ENCODE results near the gene TLCD3A.
A peak's percentile ranks its signal among the peaks of the same experiment; 100 is the strongest.
"Not testable (repeated sequence)": the region's sequence is repeated elsewhere in the genome, so short reads cannot be mapped to it uniquely, and the experiment has no call there.

The TLCD3A gene

GRCh38 chr17:732067-732901 lies at the start of gene TLCD3A:
Gene TLCD3A (plus strand): TSS chr17:732596. CDS start chr17:732648, 52 bp downstream.
- DNase-seq (ENCODE audit: low read depth) = peak; percentile 78

DNA sequence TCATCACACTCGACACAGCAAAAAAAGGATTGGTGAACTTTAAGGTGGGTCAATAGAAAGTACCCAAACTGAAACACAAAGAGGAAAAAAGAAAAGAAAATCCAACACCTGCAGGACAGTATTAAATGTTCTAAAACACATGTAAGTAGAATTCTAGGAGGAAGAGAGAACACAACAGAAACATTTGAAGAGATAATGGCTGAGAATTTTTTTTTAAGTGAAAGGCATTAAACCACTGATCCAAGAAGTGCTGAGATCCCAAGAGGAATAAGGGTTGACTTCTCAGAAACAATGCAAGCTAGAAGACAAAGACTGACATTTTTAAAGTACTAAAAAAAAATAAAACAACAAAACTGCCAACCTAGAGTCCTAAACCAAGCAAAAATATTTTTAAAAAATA lies 49.4 kb upstream of the TLCD3A start:
- no peak for DNase-seq (ENCODE audit: low read depth)

GRCh38 chr17:683499-684254 lies 48.7 kb upstream of the TLCD3A start:
- no peak for DNase-seq (ENCODE audit: low read depth)

- no peak for DNase-seq (ENCODE audit: low read depth)
Observed at GRCh38 chr17:685006-685405, 47.4 kb upstream of the TLCD3A start.

- DNase-seq (ENCODE audit: low read depth) = peak; percentile 35
Observed at GRCh38 chr17:688100-688989, 44.1 kb upstream of the TLCD3A start.

- DNase-seq (ENCODE audit: low read depth) = no peak
Observed at GRCh38 chr17:689556-690275, 42.7 kb upstream of the TLCD3A start.

DNA sequence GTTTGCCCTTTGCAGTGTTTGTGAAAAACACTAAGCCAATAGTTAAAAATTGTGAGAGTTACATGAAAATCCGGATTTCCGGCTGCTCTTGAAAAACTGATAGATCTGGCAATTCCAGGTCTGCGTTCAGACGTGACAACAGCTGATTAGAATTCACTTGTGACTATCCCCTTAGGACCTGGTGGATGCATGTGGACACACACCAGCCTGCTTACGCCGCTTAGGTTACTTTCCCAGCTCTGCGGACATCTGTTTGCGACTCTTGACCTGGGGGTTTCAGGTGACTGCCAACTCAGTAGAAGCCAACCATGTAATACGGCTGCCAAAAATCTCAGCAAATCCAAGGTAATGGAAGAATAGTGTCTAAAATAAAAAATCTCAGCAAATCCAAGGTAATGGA lies 42.0 kb upstream of the TLCD3A start:
- DNase-seq (ENCODE audit: low read depth) = no peak

DNA sequence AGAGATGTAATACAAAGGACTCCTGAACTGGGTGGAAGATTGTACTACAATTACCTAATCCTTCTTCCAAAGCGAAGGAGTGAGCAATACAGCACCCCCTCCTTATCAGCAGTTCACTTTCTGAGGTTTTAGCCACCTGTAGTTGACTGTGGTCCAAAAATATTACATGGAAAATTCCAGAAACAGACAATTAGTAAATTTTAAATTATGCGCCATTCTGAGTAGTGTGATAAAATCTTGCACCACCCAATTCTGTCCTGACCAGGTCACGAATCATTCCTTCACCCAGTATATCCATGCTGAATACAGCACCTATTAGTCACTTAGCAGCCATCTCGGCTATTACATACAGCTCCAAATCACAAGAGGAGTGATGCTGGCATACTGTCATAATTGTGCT lies 41.0 kb upstream of the TLCD3A start:
- peak; percentile 16 for DNase-seq (ENCODE audit: low read depth)

- DNase-seq (ENCODE audit: low read depth) = peak; percentile 49
Observed at GRCh38 chr17:692116-692515, 40.3 kb upstream of the TLCD3A start.

DNA sequence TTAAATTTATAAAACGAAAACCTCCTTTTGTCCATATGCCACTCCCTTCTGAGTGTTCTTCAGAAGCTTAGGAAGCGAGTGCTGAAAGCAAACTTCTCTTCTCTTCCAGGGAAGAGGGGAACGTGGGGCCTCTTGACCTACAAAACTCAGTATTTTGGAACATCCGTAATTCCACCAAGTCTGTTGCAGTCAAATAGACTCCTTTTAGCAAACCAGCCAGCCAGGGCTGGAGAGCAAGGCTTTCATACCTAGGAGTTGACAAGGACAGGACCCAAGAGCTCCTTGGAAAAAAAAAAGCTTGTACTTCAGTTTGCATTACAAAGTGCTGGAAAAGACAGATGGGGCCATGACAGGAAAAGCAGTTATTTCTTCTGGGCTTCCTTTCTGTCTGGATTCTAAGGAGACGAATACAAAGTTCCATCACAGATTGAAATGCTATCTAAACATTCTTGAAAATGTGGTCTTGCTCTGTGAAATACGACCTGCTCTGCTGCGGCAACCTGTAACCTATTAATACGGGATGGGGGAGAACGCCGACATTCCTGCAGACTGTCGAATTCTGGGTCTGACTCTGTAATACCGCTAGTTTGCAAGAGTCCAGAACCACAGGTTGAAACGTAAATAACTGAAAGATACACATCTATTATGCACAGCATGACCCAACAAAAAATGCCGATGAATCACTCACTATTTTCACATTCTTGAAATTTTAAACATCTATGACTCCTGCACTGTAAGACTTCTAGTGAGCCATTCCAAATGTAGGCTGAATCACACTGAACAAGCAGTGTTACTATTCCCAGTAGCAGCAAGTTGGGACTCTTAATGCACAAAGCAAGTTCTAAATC lies 38.4 kb upstream of the TLCD3A start:
- DNase-seq (ENCODE audit: low read depth) = peak; percentile 90

DNA sequence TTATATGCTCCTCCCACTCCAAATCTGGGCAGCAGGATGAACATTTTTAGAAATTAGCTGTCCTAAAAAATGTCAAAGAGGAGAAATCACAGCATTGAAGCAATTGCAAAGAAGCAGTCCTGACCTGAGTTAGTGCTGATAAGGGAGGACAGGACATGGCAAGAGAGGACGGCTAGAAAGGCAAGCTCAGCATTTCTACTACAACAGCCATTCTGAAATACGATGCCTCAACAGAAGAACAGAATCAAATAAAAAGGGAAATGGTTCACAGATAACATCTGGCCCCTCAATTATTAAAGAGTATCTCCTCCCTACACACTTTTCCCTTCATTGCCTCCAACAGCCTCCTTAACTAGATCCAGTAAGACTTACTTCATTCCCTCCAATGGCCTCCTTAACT lies 36.0 kb upstream of the TLCD3A start:
- DNase-seq (ENCODE audit: low read depth) = no peak

DNA sequence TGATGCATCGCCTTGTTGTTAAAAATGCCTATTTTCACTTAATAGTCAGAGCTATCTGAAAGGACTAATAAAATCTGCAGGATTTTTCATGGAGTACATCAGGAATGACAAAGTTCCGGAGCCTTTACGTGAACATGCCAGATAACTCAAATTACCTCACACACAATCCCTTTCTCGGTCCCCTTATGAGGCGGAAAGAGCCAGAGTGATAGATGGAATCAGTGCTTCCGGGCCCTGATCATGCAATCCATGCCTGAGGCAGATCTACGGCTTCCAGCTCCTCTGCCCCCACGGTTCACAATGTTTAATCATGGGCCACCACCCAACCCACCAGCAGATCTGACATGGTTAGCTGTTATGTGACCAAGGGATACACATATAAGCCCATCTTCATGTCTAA lies 34.7 kb upstream of the TLCD3A start:
- DNase-seq (ENCODE audit: low read depth) = no peak

- not testable (repeated sequence) for DNase-seq (ENCODE audit: low read depth)
Observed at GRCh38 chr17:698096-698495, 34.3 kb upstream of the TLCD3A start.

- no peak for DNase-seq (ENCODE audit: low read depth)
Observed at GRCh38 chr17:699345-699744, 33.1 kb upstream of the TLCD3A start.

DNA sequence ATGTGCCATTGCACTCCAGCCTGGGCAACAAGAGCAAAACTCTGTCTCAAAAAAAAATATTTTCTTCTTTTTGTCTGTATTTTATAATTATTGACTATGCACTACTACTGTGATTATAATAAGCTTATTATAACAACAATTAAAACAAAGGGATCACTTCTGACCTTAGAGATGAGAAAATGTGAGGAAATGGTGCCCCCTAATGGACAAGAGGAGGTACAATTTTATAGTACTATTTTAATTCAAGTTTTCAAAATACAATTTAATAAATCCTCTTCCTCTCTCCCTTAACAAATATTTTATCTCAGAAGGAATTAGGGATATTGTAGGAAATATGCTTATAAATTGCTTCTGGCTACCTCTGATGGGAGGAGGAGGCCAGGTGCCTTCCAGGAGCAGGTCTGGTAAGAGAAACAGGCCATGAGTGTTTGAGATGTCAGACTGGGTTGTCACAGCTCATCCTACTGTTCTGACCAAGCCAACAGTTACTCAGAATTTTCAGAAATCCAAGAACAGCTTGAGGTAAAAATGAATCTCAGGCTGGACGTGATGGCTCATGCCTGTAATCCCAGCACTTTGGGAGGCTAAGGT lies 31.8 kb upstream of the TLCD3A start:
- peak; percentile 17 for DNase-seq (ENCODE audit: low read depth)

DNA sequence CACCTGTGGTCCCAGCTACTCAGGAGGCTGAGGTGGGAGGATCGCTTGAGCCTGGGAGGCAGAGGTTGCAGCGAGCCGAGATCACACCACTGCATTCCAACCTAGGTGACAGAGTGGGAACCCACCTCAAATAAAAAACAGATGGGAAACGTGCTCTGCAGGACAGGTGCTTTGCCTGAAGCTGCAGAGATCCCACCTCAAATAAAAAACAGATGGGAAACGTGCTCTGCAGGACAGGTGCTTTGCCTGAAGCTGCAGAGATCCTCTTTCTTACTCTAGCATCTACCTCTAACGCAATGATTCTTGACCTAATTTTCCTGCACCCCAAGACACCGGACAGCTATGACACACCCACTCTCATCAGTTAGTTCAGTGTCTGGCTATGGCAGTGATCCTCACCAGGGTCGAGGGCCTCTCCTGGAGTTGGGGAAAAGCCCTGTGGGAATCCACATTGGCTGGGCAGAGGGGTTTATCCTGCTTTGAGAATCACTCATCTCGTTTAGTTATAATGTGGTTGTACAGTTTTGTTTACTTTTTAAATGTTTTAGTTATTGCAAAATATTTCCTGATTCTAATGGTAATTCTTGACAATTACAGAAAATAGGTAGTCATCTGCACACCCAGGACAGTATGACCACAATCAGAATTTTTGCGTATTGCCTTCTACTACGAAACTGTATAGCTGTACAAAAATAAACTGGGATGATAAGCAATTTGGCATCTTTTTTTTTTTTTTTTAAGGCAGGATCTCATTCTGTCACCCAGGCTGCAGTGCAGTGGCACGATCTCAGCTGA lies 29.1 kb upstream of the TLCD3A start:
- peak; percentile 15 for DNase-seq (ENCODE audit: low read depth)

- no peak for DNase-seq (ENCODE audit: low read depth)
Observed at GRCh38 chr17:704111-704864, 28.1 kb upstream of the TLCD3A start.

DNA sequence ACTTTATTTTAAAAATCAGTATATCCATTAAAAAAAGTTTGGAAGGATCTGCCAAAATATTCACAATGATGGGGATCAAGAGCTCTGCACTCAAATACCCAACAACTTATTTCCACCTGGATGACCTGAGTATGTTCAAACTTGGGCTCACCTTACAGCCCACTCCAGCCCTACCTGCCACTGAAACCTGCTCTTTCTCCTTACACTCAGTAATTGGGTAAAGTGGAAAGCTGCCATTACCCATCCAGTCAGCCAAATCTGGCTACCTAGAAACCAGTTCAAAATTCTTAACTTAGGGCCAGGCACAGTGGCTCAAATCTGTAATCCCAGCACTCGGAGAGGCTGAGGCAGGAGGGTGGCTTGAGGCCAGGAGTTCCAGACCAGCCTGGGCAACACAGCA lies 27.4 kb upstream of the TLCD3A start:
- DNase-seq (ENCODE audit: low read depth) = no peak

GRCh38 chr17:705863-706262 lies 26.5 kb upstream of the TLCD3A start:
- DNase-seq (ENCODE audit: low read depth) = no peak

Measured in fibroblast of gingiva (primary cell).